Measurements from ENCODE around the gene GTF2A1L.

- TF ChIP-seq POLR2A (IDR thresholded peaks at IDR 0.05) (no peak), CTCF (IDR thresholded peaks at IDR 0.05) (no peak), POLR2AphosphoS5 (IDR thresholded peaks at IDR 0.05) (no peak), EP300 (IDR thresholded peaks at IDR 0.05) (no peak)
These were observed 57.3 kb downstream of the GTF2A1L start for GRCh38 chr2:48674933-48675332.
